ENCODE results near the gene CLMP. TPM values are rescaled to one million over a fixed set of nuclear protein-coding genes. Genes with fewer than 3 reads are reported as not detected.

The CLMP gene
- polyA plus RNA-seq, 6 donors from 2014 or later: 0.20 to 0.38 (median 0.31) TPM; not detected in 3

DNA sequence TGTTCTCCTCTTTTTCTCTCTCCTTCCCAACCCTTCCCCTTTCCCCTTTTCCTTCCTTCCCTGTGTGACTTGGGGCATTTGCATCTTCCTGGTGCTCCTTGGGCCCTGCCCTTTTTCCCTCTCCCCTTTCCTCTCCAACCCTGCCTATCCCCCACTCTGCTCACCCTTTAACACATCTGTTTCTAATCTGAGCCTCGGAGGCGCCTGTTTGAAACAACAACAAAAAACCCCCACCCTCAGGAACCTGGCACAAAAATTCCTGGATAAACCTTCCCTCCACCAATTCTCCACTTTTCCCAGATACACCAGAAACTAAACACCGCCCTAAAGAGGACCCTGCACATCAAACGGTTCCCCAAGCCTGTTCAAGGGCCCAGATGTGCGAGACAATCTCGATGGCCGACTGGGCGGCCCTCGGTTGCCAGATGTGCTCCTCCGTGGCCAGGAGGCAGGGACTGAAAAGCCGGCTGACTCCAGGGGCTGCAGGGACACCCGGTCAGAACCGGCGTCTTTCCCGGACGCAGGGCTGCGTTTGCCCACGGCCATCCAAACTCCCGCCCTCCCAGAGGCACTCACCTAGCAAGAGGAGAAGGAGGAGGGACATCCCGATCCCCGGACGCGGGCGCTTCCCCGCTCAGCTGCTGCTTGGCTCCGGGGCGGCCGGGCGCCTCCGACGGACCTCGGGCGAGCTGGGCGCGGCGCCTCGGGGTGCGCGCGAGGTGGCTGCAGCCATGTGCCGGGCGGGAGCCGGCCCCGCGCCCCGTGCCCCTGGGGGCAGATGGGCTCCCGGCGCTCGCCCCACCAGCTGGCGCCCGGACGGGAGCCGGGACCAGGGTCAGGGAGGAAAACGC lies 486 bp downstream of the CLMP start:
- Mint-ChIP-seq H3K4me1 (peaks cover 8 to 9% (median 8%) of the 10 kb centered on the region in 3 donors), H3K4me3 (peak overlapping the region in 5 of 8 donors; percentile 5 to 77 (median 60)), H3K9me3 (peaks cover 0 to 2% (median 0%) of the 10 kb centered on the region in 7 donors), H3K36me3 (peaks cover 0 to 8% of the 10 kb centered on the region in 2 donors), H3K27me3 (peaks cover 63 to 75% (median 72%) of the 10 kb centered on the region in 3 donors), H3K27ac (peak overlapping the region in 2 of 6 donors; percentile 47 to 56)
- no peak for ATAC-seq (ENCODE audit: low read depth in 2 of 2)
- no peak for DNase-seq

DNA sequence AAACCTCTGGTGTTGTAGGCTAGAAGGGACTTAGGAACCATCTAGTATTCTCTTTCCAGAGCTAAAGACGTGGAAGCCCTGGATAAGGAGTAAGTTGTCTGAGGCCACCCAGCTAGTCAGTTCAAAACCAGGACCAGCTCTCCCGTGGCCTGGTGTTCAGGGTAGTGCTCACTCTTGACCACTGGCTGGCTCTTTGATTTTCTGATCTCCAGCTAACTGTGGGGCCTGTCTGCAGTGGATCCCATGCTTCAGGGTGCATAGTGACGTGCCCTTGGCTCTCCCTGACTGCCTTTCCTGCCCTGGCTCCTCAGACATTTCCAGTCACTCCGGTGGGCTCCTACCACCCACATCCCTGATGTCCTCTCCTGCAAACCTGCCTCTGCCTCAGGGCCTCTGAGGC lies 1.3 kb downstream of the CLMP start:
- DNase-seq: no peak
- Mint-ChIP-seq H3K4me1 (peaks cover 8 to 9% (median 8%) of the 10 kb centered on the region in 3 donors), H3K36me3 (peaks cover 0 to 8% of the 10 kb centered on the region in 2 donors), H3K4me3 (no peak overlapping the region), H3K27me3 (peaks cover 55 to 68% (median 66%) of the 10 kb centered on the region in 3 donors), H3K9me3 (peaks cover 0 to 2% (median 0%) of the 10 kb centered on the region in 7 donors), H3K27ac (peak overlapping the region in 1 of 6 donors; percentile 50)
- no peak for ATAC-seq (ENCODE audit: low read depth in 2 of 2)

DNA sequence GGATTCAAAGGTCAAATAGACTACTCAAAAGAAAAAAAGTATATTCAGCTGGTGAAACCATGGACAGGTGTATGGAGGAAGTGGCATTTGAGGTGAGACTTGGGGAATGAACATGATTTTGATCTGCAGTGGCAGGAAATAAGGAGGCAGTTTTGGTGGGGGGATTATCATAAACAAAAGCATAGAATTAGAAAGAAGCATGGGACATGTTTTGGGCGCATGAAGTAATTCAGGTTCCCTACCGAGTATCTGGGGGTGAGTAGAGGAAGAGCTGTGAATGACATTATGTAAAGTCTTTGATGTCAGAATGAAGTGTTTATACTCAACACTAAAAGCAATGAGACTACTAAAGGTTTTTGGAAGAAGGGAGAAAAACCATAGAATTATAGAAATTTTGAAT lies 3.1 kb downstream of the CLMP start:
- Mint-ChIP-seq H3K4me1 (peaks cover 8 to 9% (median 8%) of the 10 kb centered on the region in 3 donors), H3K4me3 (no peak overlapping the region), H3K36me3 (peaks cover 0 to 8% of the 10 kb centered on the region in 2 donors), H3K27ac (no peak overlapping the region), H3K9me3 (peaks cover 0 to 2% (median 0%) of the 10 kb centered on the region in 7 donors), H3K27me3 (peaks cover 46 to 69% (median 66%) of the 10 kb centered on the region in 3 donors)
- no peak for ATAC-seq (ENCODE audit: low read depth in 2 of 2)
- no peak for DNase-seq

DNA sequence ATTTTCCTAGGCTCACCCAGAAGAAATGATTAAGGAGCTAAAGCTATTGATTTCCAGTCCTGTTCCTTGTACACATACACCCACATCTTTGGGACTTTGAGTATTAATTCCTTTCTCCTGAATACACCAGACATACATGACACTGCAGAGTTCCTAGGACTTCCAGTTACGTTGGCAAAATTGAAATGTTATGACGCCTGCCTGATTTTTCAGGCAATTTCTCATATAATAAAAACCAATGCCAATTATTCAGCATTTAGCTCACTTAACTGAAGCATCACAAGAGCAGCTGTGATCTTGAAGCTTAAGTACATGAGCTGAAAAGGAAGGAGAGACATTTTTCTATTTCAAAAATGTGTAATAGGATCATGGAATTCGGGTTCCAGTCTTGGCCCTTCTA lies 4.5 kb downstream of the CLMP start:
- Mint-ChIP-seq H3K4me1 (peaks cover 3 to 6% (median 4%) of the 10 kb centered on the region in 3 donors), H3K9me3 (peaks cover 0 to 2% (median 0%) of the 10 kb centered on the region in 7 donors), H3K4me3 (no peak overlapping the region), H3K27me3 (peaks cover 48 to 63% (median 60%) of the 10 kb centered on the region in 3 donors), H3K27ac (no peak overlapping the region), H3K36me3 (peaks cover 0 to 4% of the 10 kb centered on the region in 2 donors)
- ATAC-seq (ENCODE audit: low read depth in 2 of 2): no peak
- DNase-seq: no peak

DNA sequence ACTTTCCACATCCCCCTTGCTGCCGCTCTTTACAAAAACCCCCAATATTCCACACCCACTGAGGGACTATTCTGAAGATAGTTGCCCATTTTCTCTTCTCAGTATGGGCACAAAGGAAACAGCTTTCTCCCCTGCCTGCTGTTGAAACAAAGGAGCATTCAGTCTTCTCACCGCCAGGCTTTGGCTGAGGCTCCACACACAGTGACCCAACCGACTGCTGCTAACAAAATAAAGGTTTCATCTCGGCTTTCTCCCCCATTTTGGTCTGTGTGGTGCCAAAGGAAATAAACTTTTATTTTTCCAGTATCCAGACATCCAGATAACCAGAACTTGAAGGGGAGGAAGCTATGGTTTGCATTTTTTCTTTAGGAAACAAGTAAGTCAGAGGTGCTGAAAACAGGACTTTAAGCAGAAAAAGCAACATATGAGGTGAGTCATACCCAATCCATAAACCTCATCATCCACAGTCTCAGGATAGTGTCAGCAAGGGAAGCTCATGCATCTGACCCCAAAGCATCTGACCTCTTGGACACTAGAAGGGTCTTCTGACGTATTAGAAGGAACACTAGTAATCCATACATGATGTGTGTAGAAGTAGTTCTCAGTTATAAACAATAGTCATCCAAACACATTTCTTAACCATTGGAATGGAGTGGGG lies 6.4 kb downstream of the CLMP start:
- no peak overlapping the region for H3K27ac Mint-ChIP-seq
- peaks cover 0 to 3% (median 0%) of the 10 kb centered on the region in 3 donors for H3K4me1 Mint-ChIP-seq
- DNase-seq (no peak), ATAC-seq (ENCODE audit: low read depth in 2 of 2) (no peak)
- no peaks in the 10 kb centered on the region for H3K36me3 Mint-ChIP-seq
- no peaks in the 10 kb centered on the region for H3K9me3 Mint-ChIP-seq
- H3K4me3 Mint-ChIP-seq: no peak overlapping the region
- H3K27me3 Mint-ChIP-seq: peaks cover 49 to 62% (median 58%) of the 10 kb centered on the region in 3 donors

DNA sequence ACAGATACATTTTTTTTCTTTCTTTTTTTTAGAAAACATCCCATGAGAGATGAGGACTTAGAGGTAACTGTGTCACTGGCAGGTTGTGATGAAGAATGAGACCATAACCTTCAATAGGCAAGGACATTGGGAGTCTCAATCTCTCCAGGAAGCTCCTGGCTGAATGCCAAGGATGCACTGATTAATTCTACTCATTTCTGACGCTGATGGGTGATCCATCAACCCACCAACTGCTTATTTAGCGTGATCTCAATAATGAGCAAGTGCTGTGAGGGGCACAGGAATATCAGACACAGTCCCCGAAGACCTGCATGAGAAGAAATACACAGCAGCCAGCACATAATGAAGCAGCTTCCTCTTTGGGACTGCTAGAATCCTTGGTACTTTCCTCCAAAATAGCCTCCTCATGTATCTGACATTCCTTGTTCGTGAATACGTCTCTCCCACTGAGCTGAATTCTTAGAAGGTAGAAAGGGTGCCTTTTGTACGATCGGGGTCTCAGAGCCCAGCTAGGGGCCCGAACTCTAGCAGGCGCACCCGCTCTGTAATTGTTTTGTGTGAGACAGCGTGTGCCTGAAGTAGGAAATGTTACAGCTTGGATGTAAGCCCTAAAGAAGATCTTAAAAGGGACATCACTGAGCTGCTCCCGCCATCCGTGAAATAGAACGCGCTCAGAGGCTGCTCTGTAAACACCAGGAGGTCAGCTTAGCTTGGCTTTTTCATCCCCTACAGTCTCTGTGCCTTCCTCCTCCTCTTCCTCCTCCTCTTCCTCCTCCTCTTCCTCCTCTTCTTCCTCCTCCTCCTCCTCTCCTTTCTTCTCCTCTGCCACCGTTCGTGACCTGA lies 7.2 kb downstream of the CLMP start:
- Mint-ChIP-seq H3K27me3 (peaks cover 43 to 55% (median 54%) of the 10 kb centered on the region in 3 donors), H3K9me3 (no peaks in the 10 kb centered on the region), H3K4me3 (no peak overlapping the region), H3K27ac (no peak overlapping the region), H3K4me1 (peaks cover 0 to 3% (median 0%) of the 10 kb centered on the region in 3 donors), H3K36me3 (no peaks in the 10 kb centered on the region)
- DNase-seq (no peak), ATAC-seq (ENCODE audit: low read depth in 2 of 2) (no peak)

DNA sequence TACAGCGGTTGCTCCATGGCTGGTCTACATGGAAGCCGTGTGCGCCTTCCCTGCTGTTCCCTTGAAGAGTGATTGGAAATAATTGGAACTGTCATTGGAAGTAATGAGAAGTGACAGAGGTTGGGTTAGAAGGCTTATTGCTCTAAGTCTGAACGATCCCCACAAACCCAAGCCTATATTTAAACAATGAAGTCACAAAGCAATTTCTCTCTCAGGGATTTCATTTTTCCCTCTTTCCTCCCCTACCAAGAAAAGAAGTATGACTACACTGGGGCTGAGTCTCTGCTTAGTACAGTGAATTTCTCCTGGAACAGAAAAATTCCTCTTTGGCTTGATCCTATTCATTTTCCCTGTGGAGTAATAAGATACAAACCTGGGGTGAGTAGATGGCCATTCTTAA lies 7.8 kb downstream of the CLMP start:
- Mint-ChIP-seq H3K4me1 (peaks cover 0 to 3% (median 0%) of the 10 kb centered on the region in 3 donors), H3K27me3 (peaks cover 38 to 55% (median 54%) of the 10 kb centered on the region in 3 donors), H3K4me3 (peak overlapping the region in 1 of 8 donors; percentile 42), H3K36me3 (no peaks in the 10 kb centered on the region), H3K27ac (no peak overlapping the region), H3K9me3 (no peaks in the 10 kb centered on the region)
- DNase-seq: no peak
- no peak for ATAC-seq (ENCODE audit: low read depth in 2 of 2)

DNA sequence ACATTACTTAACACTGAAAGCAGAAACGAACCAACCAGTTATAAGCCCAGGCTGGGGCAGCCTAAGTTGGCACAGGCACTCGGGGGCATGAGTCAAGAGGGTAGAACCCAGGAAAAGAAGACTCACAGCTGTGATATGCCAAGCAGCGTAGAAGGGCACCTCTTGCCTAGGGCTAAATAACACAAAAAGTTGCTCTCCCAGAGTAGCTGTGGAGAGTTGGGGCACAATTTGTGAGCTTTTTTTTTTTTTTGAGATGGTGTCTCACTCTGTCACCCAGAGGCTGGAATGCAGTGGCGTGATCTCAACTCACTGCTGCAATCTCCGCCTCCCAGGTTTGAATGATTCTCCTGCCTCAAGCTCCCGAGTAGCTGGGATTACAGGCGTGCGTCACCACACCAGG lies 8.8 kb downstream of the CLMP start:
- H3K27ac Mint-ChIP-seq: no peak overlapping the region
- H3K4me3 Mint-ChIP-seq: no peak overlapping the region
- peaks cover 36 to 53% (median 52%) of the 10 kb centered on the region in 3 donors for H3K27me3 Mint-ChIP-seq
- ATAC-seq (ENCODE audit: low read depth in 2 of 2): no peak
- no peaks in the 10 kb centered on the region for H3K9me3 Mint-ChIP-seq
- peaks cover 0 to 3% (median 0%) of the 10 kb centered on the region in 3 donors for H3K4me1 Mint-ChIP-seq
- no peaks in the 10 kb centered on the region for H3K36me3 Mint-ChIP-seq
- DNase-seq: no peak

DNA sequence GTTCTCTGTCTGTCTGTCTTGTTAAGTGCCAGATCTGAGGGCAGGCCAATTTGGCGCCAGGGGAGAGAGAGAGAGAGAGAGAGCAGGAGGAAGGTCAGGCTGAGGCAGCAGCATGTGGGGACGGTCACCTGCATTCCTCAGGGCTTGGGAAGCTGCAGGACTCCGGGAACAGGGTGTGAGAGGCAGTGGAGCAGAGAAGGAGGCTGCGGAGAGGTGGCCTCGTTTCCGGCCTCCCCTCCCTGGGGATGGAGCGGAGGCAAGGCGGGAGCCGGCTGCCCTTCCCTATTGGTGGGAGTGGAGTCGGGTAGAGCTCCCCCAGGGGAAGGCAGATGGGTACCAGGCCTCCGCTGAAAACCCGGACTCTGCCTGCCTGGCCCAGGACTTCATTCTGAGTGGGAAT lies 9.7 kb downstream of the CLMP start:
- peaks cover 0 to 5% (median 0%) of the 10 kb centered on the region in 7 donors for H3K9me3 Mint-ChIP-seq
- no peak overlapping the region for H3K27ac Mint-ChIP-seq
- H3K27me3 Mint-ChIP-seq: peaks cover 27 to 60% (median 49%) of the 10 kb centered on the region in 3 donors
- peaks cover 0 to 3% (median 0%) of the 10 kb centered on the region in 3 donors for H3K4me1 Mint-ChIP-seq
- H3K4me3 Mint-ChIP-seq: no peak overlapping the region
- no peaks in the 10 kb centered on the region for H3K36me3 Mint-ChIP-seq
- DNase-seq (no peak), ATAC-seq (ENCODE audit: low read depth in 2 of 2) (no peak)

DNA sequence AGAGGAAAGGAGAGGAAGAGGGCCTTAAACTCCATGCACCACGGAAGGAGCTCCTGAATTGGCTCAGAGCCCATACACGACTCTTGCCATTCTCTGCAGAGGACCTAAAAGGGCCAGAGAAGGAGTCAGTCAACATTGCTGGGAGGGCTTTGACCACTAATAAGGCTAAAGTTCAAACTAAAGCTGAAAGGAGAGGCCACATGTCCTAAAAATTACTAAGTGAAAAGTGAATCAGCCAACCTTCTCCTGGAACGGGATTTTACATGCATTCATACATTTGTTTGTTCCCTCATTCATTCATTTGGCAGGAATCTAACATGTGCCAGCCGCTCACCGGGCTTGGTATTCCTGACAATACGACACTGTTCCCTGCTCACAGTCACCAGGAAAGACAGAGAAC lies 10.5 kb downstream of the CLMP start:
- no peak for DNase-seq
- Mint-ChIP-seq H3K27ac (no peak overlapping the region), H3K4me3 (no peak overlapping the region), H3K4me1 (peaks cover 0 to 3% (median 0%) of the 10 kb centered on the region in 3 donors), H3K27me3 (peaks cover 26 to 58% (median 49%) of the 10 kb centered on the region in 3 donors), H3K36me3 (no peaks in the 10 kb centered on the region), H3K9me3 (peaks cover 0 to 7% (median 0%) of the 10 kb centered on the region in 7 donors)
- ATAC-seq (ENCODE audit: low read depth in 2 of 2): no peak

DNA sequence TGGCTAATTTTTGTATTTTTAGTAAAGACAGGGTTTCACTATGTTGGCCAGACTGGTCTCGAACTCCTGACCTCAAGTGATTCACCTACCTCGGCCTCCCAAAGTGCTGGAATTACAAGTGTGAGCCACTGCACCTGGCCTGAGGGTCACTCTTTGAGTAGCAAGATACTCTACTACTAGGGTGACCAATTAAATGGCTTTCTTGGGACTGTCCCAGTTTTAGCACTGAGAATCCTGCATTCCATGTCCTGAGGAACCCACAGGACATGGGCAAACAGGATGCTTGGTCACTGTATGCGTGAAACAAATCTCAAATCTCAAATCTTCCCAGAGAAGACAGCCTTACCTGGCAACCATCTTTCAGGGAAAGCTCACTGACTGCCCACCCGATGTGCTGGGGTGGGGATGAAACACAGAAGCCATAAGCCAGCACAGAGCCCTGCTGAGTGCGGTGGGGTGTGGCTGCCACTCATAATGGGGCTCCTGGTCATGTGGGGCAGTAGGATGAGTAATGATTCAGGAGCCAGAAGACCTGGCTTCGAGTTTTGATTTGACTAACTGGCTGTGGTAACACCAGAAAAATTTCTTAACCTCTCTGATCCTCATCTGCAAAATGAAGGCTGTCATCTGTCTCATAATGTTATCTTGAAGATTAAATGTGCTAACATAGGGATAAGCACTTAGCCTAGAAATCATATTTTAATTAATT lies 11.5 kb downstream of the CLMP start:
- no peak overlapping the region for H3K4me3 Mint-ChIP-seq
- no peak for ATAC-seq (ENCODE audit: low read depth in 2 of 2)
- H3K36me3 Mint-ChIP-seq: no peaks in the 10 kb centered on the region
- peaks cover 0 to 7% (median 0%) of the 10 kb centered on the region in 7 donors for H3K9me3 Mint-ChIP-seq
- no peak overlapping the region for H3K27ac Mint-ChIP-seq
- no peak for DNase-seq
- H3K4me1 Mint-ChIP-seq: peaks cover 0 to 3% (median 0%) of the 10 kb centered on the region in 3 donors
- peaks cover 26 to 60% (median 45%) of the 10 kb centered on the region in 3 donors for H3K27me3 Mint-ChIP-seq

DNA sequence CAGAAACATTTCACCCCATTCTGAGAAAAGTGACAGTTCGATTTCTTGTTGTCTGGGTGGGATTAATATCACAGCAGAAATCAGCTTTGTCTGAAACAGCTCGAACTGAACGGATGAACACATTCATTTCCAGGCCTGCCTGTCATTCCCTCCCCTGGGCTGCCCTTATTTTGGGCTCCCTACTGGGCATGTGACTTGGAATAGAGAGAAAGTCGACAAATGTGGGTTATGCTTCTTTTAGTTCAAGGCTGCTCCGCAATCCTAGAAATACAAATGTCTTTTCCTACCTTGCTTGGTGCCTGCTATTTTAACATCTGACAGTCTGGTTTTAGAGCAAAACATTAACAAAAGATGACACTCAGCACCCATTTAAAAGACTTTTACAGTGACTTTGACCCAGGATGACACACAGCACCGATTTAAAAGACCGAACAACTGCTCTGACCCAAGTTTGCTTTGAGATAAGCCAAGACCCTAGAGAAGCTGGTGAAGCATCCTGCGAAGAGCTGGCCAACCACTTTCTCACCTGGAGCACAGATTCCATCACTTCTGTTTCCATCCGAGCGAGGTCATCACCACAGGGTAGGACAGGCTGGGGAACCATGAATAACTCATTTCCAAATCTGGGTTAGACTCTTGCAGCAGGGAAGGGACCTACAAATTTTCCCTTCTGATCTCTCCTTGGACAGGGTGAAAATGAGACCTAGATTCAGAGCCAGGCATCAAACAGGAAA lies 13.1 kb downstream of the CLMP start:
- peaks cover 23 to 47% (median 38%) of the 10 kb centered on the region in 3 donors for H3K27me3 Mint-ChIP-seq
- H3K9me3 Mint-ChIP-seq: peaks cover 0 to 7% (median 0%) of the 10 kb centered on the region in 7 donors
- H3K36me3 Mint-ChIP-seq: no peaks in the 10 kb centered on the region
- DNase-seq: no peak
- H3K27ac Mint-ChIP-seq: peak overlapping the region in 1 of 6 donors; percentile 12
- ATAC-seq (ENCODE audit: low read depth in 2 of 2): no peak
- H3K4me3 Mint-ChIP-seq: no peak overlapping the region
- peaks cover 0 to 3% (median 0%) of the 10 kb centered on the region in 3 donors for H3K4me1 Mint-ChIP-seq
